HG02970 (cell line): ENCODE results near the gene KLHL2.
"Not testable (repeated sequence)": the region's sequence is repeated elsewhere in the genome, so short reads cannot be mapped to it uniquely, and the experiment has no call there.

Source experiments
- ATAC-seq: cut with Tn5 transposase; IDR thresholded peaks from one replicate; pipeline ENCODE4 v1.9.1; 2021; ENCODE audit warnings: mild to moderate bottlenecking, moderate library complexity, moderate number of reproducible peaks; ENCODE audit not compliant: unreplicated experiment, low FRiP score

KLHL2 gene

DNA sequence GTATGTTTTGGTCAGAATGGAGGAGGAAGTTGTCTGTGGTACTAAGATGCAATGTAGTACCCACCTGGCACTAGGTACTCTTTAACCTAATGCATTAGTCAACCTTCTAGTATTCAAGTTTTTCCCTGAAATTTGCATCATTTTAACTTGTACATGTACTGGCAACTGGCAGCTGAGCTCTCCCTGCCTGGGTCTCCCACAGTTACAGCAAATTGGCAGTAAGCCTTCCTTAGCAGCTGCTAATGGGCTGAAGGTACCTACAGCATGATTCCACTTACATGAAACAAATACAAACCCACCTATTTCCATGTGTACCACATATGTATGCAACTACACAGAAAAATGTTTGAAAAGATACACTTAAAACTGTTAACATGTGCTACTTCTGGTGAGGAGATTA, 8.1 kb upstream of the KLHL2 start:
- ATAC-seq = no peak

- ATAC-seq = no peak
Measured at GRCh38 chr4:165199722-165200121, 7.6 kb upstream of the KLHL2 start.

- ATAC-seq = no peak
Measured at GRCh38 chr4:165201806-165202205, 5.6 kb upstream of the KLHL2 start.

DNA sequence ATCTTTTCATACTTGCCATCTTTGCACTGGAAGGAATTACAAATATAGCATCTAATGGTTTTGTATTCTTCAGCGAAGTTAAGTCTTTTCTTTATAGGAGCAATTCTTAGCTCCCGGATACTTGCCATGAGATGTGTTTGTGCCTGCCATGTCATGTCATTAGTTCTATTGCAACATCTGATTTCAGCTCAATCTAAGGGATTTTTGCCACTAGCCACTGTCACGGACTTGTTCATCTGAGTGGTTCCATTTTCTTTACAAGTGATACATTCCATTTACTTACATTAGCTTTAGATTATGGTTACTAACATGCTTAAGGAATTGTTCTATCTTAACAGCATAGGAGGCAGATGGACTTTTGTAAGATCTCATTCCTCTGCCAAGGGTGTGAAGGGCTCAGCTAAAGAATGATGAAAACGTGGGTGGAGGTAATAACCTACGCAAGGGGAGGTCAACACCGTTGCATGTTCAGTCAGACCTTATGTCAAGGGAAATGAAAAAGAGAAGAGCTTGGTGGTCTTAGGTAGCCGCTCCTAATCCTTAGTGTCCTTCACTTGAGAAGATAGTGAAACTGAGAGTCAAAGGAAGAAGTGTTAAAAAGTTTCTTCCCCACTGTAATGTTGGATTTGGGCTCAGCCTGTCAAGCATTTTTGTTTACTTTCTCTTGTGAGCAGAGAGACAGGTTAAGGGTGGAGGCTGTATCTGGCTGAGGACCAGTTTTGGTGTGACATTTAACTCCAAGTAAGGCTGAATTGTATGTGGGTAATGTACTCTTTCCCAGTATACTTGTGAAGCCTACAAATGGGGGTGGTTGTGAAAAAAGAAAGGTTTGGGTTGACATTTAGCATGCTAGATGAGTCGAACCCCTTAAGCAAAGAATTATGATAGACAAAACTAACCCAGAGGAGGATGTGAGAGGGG, 3.6 kb upstream of the KLHL2 start:
- no peak for ATAC-seq

GRCh38 chr4:165204462-165204830, 2.9 kb upstream of the KLHL2 start:
- no peak for ATAC-seq

- peak; percentile 21 for ATAC-seq
Measured at GRCh38 chr4:165207016-165207430, 338 bp upstream of the KLHL2 start.

- no peak for ATAC-seq
Measured at GRCh38 chr4:165208221-165208652, 876 bp downstream of the KLHL2 start.

DNA sequence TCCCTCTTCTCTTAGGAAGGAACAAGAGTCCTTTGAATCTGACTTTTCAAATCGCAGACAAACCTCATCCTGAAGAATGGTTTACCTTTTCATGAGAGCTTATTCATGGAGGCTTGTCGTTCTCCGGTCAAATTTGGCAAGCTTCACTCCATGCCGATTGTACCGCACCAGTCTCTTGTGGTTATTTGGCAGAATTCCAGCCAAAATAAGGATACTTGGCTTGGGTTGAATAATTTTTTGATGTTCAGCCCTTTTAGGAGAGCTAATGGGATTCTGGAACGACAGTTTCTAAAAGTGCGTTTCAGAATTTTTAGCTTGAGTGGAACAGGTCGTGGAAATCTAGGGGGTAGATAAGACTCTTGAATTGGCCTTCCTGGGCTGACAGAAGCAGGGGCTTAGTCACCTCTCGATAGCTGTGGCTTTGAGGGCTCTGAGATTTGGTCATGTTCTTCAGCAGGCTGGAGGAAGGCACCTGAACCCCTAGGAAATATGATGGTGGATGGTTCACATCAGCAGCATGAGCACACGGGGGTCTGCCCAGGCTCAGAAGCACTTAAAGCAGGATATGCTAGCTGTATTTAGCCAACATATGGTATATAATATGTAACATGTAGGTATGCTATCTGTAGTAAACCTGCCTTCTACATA, 1.5 kb downstream of the KLHL2 start:
- no peak for ATAC-seq

GRCh38 chr4:165209796-165210195, 2.4 kb downstream of the KLHL2 start:
- ATAC-seq = no peak

DNA sequence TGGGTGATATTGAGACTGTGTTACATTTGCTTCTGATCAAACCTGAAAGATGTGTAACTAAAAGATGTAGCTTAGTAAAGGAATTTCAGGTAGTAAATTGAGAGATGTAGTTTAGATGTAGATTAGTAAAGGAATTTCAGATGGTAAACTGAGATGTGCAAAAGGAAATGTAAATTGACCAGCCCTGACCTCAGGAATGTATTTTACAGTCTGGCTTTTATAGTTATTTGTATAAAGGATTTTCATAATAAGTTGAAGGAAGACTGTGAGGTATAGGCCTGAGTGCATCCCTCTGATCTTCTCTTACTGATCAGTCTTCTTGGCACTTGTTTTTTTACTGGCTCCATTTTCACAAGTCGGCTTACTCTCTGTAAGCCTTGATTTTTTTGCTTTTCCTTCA, 3.2 kb downstream of the KLHL2 start:
- ATAC-seq = no peak

- ATAC-seq = not testable (repeated sequence)
Measured at GRCh38 chr4:165212647-165213046, 5.3 kb downstream of the KLHL2 start.

DNA sequence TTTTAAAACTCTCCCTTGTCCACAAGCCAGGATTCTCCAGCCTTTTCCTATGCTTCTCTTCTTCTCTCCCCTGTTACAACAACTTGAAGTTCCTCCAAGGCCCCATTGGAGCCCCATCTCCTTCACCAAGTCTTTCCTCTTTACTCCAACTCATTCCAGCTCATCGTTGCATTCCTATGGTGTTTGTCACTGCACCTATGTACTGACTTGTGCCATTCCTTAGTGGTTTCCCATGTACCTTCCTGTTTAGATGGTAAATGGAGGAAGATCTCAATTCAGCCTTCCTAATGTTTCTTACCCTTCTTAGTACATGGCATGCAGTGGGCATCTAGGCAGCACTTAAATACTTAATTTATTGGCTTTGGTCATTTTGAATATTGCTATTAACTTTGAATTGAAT, 6.0 kb downstream of the KLHL2 start:
- not testable (repeated sequence) for ATAC-seq

DNA sequence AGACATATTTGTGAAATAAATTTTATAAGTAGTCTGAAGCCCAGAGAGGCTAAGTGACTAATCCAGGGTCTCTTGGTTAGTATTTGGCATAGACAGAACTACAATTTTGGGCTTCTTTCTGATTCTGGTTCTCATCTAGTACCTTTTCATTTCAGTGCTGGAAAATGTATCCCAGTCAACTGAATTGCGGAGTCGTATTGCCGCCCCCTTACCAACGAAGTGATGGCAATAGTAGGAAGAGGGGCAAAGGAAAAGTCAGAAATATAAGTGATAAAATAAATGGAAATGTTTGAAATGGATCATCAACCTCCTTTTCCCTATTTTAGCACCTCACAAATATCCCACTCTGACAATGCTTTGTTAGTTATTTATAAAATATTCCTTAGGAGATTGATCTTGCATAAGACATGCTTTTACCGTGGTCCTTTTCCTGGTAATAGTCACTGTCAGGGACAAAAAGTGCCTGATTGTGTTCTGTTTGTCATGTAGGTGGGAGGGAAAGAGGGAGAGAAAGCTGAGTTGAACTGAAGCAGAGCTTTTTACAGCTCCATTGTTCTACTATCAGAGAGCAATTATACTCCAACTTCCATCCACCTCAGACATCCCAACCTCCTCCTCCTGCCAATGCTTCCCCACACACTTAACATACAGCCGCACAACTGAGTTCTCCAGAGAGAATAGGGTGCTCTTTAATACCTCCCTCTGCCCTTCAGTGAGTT, 6.8 kb downstream of the KLHL2 start:
- not testable (repeated sequence) for ATAC-seq

- peak; percentile 51 for ATAC-seq
Measured at GRCh38 chr4:165215034-165215751, 7.8 kb downstream of the KLHL2 start.

GRCh38 chr4:165215761-165216487, 8.6 kb downstream of the KLHL2 start:
- ATAC-seq = peak; percentile 50

DNA sequence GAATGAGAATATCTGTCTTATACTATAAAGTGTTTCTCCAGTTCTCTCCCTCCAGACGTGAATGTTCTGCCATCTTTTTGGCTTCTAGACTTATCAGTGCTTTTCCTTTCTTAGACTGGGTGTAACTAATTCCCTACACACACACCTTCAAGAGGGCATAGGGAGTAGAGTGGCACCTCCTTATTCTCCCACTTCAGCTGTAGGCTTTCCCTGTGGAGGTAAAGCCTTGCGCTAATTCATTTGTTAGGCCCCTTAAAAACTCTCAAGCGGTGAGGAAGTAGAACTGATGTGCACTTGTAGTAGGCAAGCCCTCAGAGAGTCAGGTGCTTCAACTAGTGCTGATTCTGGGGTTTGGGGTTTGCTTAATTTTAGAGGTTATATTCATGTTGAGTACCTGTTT, 10.0 kb downstream of the KLHL2 start:
- ATAC-seq = no peak

- ATAC-seq = not testable (repeated sequence)
Measured at GRCh38 chr4:165221306-165221705, 13.9 kb downstream of the KLHL2 start.

DNA sequence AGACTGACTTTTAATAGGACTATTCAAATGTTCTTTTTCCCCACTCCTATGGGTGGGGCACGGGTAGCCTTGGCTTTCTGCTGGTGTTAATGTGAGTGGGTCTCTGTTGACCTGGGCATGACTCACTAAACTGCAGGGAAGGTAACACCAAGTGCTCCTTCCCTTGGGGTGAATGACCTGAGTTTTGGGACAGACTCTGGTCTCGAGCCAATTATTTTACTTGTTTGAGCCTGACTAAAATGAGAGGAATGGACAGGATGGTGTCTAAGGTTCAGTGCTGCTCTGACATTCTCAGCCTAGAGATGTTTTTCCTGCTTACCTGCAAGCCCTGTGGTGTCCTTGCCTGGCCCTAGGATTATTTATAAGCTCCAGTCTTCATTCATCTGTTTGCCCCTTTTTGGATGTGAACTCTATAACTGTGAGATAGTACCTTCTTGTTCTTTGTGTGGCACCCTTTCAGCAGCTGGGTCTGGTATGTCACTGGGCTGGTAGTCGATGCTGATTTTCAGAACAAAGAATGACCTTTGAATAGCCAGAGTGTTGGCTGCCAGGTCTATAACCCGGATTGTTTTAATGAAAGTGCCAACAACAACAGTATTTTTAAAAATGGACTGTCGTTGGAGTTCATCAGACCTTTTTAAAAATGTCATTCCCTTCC, 14.8 kb downstream of the KLHL2 start:
- not testable (repeated sequence) for ATAC-seq

DNA sequence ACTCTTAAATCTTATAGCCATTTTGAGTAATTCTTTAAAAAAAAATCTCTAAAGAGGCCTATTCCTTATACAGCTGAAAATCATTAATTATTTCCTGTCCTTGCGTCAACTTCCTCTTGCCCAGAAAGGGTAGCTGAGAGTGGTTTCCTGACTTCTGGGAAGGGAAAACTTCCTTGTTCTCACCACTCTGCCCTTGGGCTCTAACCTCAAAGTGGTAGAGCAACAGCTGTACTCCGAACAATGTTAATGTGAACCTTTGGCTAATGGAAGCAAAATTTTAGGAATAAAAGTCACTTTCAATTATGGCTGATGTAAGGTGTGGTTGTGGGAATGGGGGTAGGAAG, 15.3 kb downstream of the KLHL2 start:
- no peak for ATAC-seq
